ENCODE data around the gene TBC1D5. TPM values are rescaled to one million over a fixed set of nuclear protein-coding genes. Genes with fewer than 3 reads are reported as not detected.

TBC1D5 gene
- total RNA-seq, 1 donor from 2014 or later = 55.6 TPM

DNA sequence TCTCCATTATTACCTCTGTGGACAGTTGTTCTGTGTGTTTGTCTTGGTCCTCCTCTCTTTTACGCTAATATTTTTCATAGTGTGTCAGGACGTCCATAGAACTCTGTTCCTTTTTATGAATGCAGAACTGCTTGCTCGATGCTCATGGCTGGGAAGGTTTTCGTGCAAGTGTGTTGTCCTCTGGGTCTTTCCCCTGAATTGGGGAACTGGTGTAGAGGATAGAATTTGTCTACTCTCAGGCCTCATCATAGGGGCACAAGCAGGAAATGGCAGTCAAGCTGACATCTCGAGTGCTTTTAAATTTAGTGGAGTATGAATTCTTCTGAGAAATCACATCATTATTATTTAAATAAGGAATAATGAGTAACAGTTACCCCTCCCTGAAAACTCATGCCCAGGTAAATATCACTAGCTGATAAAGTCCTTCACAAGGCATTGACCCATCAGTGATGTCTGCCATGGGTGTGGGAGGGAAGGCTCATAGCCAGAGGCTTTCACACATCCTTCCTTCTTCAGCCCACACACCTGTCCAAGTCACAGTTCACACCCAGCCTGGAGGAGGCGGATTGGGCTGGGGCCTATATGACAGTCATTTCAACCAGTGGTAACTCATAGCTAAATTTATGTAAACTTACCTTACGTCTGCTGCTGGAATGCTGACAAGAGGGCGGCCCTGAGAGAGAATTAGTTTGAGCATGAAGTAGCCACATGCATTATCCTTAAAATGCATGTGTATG is 631.6 kb downstream of the TBC1D5 start:
- TF ChIP-seq, protein P1, sequence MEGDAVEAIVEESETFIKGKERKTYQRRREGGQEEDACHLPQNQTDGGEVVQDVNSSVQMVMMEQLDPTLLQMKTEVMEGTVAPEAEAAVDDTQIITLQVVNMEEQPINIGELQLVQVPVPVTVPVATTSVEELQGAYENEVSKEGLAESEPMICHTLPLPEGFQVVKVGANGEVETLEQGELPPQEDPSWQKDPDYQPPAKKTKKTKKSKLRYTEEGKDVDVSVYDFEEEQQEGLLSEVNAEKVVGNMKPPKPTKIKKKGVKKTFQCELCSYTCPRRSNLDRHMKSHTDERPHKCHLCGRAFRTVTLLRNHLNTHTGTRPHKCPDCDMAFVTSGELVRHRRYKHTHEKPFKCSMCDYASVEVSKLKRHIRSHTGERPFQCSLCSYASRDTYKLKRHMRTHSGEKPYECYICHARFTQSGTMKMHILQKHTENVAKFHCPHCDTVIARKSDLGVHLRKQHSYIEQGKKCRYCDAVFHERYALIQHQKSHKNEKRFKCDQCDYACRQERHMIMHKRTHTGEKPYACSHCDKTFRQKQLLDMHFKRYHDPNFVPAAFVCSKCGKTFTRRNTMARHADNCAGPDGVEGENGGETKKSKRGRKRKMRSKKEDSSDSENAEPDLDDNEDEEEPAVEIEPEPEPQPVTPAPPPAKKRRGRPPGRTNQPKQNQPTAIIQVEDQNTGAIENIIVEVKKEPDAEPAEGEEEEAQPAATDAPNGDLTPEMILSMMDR (IDR thresholded peaks at IDR 0.05; ENCODE audit: unreplicated experiment) = no peak
- Mint-ChIP-seq H3K9me3 (ENCODE audit: low read depth) (no peaks in the 10 kb centered on the region), H3K27ac (no peak overlapping the region), H3K4me3 (ENCODE audit: low read depth) (no peak overlapping the region), H3K36me3 (ENCODE audit: insufficient read depth) (no peaks in the 10 kb centered on the region), H3K27me3 (no peaks in the 10 kb centered on the region), H3K4me1 (ENCODE audit: low read depth) (no peaks in the 10 kb centered on the region)
- DNase-seq (ENCODE audit: low spot score, unreplicated experiment) = no peak
